ENCODE results near the gene ALDH1L1. TPM values are rescaled to one million over a fixed set of nuclear protein-coding genes. Genes with fewer than 3 reads are reported as not detected.

ALDH1L1 gene
- total and polyA plus RNA-seq, 2 experiments from 2014 or later = 1.0 to 1.3 TPM

- Histone ChIP-seq H3K27me3 (ENCODE audit: insufficient read depth) (no peaks in the 10 kb centered on the region), H3K4me1 (ENCODE audit: insufficient read depth) (no peaks in the 10 kb centered on the region), H3K79me2 (replicated peaks; ENCODE audit: insufficient read depth) (no peaks in the 10 kb centered on the region), H3F3A (replicated peaks; ENCODE audit: low read depth) (no peaks in the 10 kb centered on the region), H3K9me2 (ENCODE audit: insufficient read depth) (peaks cover 3% of the 10 kb centered on the region; the same call in 1 of the 2 replicates), H3K4me3 (no peak overlapping the region), H3K4me2 (no peak overlapping the region), H3K27ac (ENCODE audit: low read depth) (no peak overlapping the region), H2AFZ (no peak overlapping the region), H3K36me3 (ENCODE audit: insufficient read depth) (no peaks in the 10 kb centered on the region), H4K20me1 (replicated peaks; ENCODE audit: insufficient read depth) (no peaks in the 10 kb centered on the region)
- no peak for DNase-seq (ENCODE audit: low spot score)
- Mint-ChIP-seq H3K4me3 (no peak overlapping the region), H3K36me3 (ENCODE audit: low read depth) (no peaks in the 10 kb centered on the region; the same call in 2 of the 3 replicates), H3K9me3 (peaks cover 2% of the 10 kb centered on the region; the same call in 2 of the 3 replicates), H3K27me3 (ENCODE audit: insufficient read depth, low read depth, poor library complexity) (peaks cover 6% of the 10 kb centered on the region), H3K4me1 (no peaks in the 10 kb centered on the region; the same call in 2 of the 3 replicates), H3K27ac (no peak overlapping the region)
- TF ChIP-seq ETS1 (IDR thresholded peaks at IDR 0.05) = no peak
- no peak for TF ChIP-seq ZNF114 (CRISPR knock-in tag; IDR thresholded peaks at IDR 0.05)
- TF ChIP-seq POLR2AphosphoS5 (IDR thresholded peaks at IDR 0.05; ENCODE audit: low read depth) = no peak
- TF ChIP-seq, protein P1, sequence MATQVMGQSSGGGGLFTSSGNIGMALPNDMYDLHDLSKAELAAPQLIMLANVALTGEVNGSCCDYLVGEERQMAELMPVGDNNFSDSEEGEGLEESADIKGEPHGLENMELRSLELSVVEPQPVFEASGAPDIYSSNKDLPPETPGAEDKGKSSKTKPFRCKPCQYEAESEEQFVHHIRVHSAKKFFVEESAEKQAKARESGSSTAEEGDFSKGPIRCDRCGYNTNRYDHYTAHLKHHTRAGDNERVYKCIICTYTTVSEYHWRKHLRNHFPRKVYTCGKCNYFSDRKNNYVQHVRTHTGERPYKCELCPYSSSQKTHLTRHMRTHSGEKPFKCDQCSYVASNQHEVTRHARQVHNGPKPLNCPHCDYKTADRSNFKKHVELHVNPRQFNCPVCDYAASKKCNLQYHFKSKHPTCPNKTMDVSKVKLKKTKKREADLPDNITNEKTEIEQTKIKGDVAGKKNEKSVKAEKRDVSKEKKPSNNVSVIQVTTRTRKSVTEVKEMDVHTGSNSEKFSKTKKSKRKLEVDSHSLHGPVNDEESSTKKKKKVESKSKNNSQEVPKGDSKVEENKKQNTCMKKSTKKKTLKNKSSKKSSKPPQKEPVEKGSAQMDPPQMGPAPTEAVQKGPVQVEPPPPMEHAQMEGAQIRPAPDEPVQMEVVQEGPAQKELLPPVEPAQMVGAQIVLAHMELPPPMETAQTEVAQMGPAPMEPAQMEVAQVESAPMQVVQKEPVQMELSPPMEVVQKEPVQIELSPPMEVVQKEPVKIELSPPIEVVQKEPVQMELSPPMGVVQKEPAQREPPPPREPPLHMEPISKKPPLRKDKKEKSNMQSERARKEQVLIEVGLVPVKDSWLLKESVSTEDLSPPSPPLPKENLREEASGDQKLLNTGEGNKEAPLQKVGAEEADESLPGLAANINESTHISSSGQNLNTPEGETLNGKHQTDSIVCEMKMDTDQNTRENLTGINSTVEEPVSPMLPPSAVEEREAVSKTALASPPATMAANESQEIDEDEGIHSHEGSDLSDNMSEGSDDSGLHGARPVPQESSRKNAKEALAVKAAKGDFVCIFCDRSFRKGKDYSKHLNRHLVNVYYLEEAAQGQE (IDR thresholded peaks at IDR 0.05; ENCODE audit: unreplicated experiment) = no peak
- TF ChIP-seq, protein P2, sequence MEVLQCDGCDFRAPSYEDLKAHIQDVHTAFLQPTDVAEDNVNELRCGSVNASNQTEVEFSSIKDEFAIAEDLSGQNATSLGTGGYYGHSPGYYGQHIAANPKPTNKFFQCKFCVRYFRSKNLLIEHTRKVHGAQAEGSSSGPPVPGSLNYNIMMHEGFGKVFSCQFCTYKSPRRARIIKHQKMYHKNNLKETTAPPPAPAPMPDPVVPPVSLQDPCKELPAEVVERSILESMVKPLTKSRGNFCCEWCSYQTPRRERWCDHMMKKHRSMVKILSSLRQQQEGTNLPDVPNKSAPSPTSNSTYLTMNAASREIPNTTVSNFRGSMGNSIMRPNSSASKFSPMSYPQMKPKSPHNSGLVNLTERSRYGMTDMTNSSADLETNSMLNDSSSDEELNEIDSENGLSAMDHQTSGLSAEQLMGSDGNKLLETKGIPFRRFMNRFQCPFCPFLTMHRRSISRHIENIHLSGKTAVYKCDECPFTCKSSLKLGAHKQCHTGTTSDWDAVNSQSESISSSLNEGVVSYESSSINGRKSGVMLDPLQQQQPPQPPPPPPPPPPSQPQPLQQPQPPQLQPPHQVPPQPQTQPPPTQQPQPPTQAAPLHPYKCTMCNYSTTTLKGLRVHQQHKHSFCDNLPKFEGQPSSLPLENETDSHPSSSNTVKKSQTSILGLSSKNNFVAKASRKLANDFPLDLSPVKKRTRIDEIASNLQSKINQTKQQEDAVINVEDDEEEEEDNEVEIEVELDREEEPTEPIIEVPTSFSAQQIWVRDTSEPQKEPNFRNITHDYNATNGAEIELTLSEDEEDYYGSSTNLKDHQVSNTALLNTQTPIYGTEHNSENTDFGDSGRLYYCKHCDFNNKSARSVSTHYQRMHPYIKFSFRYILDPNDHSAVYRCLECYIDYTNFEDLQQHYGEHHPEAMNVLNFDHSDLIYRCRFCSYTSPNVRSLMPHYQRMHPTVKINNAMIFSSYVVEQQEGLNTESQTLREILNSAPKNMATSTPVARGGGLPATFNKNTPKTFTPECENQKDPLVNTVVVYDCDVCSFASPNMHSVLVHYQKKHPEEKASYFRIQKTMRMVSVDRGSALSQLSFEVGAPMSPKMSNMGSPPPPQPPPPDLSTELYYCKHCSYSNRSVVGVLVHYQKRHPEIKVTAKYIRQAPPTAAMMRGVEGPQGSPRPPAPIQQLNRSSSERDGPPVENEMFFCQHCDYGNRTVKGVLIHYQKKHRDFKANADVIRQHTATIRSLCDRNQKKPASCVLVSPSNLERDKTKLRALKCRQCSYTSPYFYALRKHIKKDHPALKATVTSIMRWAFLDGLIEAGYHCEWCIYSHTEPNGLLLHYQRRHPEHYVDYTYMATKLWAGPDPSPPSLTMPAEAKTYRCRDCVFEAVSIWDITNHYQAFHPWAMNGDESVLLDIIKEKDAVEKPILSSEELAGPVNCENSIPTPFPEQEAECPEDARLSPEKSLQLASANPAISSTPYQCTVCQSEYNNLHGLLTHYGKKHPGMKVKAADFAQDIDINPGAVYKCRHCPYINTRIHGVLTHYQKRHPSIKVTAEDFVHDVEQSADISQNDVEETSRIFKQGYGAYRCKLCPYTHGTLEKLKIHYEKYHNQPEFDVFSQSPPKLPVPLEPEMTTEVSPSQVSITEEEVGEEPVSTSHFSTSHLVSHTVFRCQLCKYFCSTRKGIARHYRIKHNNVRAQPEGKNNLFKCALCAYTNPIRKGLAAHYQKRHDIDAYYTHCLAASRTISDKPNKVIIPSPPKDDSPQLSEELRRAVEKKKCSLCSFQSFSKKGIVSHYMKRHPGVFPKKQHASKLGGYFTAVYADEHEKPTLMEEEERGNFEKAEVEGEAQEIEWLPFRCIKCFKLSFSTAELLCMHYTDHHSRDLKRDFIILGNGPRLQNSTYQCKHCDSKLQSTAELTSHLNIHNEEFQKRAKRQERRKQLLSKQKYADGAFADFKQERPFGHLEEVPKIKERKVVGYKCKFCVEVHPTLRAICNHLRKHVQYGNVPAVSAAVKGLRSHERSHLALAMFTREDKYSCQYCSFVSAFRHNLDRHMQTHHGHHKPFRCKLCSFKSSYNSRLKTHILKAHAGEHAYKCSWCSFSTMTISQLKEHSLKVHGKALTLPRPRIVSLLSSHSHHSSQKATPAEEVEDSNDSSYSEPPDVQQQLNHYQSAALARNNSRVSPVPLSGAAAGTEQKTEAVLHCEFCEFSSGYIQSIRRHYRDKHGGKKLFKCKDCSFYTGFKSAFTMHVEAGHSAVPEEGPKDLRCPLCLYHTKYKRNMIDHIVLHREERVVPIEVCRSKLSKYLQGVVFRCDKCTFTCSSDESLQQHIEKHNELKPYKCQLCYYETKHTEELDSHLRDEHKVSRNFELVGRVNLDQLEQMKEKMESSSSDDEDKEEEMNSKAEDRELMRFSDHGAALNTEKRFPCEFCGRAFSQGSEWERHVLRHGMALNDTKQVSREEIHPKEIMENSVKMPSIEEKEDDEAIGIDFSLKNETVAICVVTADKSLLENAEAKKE (CRISPR knock-in tag; IDR thresholded peaks at IDR 0.05) = no peak
- no peak for TF ChIP-seq STAT1 (IDR thresholded peaks at IDR 0.05; ENCODE audit: unreplicated experiment)
- TF ChIP-seq ZNF331 (CRISPR knock-in tag; IDR thresholded peaks at IDR 0.05; ENCODE audit: low read depth) = no peak
- no peak for TF ChIP-seq EZH2phosphoT487 (IDR thresholded peaks at IDR 0.05; ENCODE audit: unreplicated experiment)
- TF ChIP-seq CREB1 (CRISPR knock-in tag; IDR thresholded peaks at IDR 0.05; ENCODE audit: low read depth) = no peak
- no peak for TF ChIP-seq EZH2 (IDR thresholded peaks at IDR 0.05; ENCODE audit: low read depth, unreplicated experiment)
- TF ChIP-seq, protein P3, sequence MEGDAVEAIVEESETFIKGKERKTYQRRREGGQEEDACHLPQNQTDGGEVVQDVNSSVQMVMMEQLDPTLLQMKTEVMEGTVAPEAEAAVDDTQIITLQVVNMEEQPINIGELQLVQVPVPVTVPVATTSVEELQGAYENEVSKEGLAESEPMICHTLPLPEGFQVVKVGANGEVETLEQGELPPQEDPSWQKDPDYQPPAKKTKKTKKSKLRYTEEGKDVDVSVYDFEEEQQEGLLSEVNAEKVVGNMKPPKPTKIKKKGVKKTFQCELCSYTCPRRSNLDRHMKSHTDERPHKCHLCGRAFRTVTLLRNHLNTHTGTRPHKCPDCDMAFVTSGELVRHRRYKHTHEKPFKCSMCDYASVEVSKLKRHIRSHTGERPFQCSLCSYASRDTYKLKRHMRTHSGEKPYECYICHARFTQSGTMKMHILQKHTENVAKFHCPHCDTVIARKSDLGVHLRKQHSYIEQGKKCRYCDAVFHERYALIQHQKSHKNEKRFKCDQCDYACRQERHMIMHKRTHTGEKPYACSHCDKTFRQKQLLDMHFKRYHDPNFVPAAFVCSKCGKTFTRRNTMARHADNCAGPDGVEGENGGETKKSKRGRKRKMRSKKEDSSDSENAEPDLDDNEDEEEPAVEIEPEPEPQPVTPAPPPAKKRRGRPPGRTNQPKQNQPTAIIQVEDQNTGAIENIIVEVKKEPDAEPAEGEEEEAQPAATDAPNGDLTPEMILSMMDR (conservative IDR thresholded peaks at IDR 0.05; ENCODE audit: low read depth in 2 of 2) = no peak
- no peak for TF ChIP-seq JUNB (IDR thresholded peaks at IDR 0.05; ENCODE audit: unreplicated experiment)
- no peak for TF ChIP-seq NANOG (IDR thresholded peaks at IDR 0.05; ENCODE audit: borderline replicate concordance)
- no peak for ATAC-seq
Observed at GRCh38 chr3:126147147-126147931, 33.0 kb downstream of the ALDH1L1 start.
